HG02763 (cell line): Measurements from ENCODE around the gene ARID3C.

Experiments
- ATAC-seq: cut with Tn5 transposase; IDR thresholded peaks from one replicate; pipeline ENCODE4 v1.9.1; 2021; ENCODE audit warnings: mild to moderate bottlenecking, moderate library complexity; ENCODE audit not compliant: unreplicated experiment

ARID3C gene

DNA sequence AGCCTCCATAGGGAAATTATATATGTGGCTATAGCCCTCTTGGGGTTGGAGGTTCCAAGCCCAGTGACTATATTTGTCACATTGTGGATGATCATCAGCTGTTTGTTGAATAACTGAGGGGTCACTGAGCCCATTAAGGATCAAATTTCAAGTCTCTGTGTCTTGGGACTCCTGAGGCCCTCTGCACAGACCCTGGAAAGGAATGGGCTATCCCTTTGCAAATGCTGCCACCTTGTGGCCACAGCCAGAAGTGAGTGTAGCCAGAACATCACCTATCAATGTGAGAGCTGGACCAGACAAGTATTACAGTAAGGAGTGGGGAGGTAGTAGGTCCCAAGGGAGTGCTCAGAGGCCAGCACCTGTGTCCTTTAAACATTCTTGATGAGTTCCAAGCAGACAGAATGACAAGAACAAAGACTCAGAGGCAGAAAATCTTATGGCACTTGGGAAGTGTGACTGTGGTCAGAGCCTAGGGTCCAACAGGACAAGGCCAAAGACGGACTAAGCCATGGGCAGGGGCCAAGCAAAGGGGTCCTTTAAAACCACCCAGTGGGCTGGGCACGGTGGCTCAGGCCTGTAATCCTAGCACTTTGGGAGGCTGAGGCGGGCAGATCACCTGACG, 25.1 kb downstream of the ARID3C start:
- ATAC-seq: peak; percentile 66

DNA sequence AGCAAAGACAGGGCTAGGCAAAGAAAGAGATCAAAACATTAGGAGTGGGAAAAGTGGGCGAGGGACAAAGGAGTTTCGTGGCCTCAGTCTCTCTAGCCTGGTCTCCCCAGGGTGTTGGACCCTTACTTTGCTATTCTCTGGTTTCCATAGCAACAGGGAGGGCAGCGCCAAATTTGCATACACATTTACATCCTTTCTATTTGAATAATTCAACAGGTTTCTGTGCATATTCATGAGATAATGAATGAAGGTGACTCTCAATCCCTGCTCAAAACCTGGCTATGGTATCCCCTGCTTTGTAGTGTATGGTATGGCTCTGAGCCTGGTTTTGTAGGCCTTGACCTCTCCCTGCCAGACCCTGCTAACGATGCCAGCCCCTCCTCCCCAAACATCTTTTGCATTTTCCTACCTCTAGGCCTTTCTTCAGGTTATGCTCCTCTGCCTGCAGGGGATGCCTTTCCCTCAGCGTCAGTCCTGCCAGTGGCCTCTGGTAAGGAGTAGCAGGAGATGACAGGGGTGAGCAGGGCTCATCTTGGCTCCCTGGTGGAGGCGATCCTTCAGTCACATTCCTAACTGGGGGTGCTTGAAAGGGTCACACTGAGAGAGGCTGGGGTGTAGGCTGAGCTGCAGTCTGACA, 26.8 kb downstream of the ARID3C start:
- no peak for ATAC-seq

DNA sequence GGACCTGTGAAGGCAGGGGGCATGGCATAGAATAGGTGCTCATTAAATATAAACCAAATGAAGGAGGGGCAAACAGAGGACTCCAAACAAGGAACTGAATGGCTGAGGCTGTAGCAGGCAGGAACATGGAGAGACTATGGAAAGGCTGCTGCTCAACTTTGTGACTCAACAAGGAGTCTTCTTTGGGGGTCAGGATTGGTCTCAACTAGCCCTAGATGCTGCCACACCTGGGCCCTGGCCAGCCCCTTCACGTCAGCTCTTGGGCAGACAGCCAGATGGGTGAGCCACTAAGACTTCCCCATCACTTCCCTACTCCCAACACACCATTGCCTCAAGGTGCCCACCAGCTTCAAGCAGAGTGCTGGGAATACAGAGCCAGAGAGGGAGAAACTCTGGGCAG, 28.0 kb downstream of the ARID3C start:
- no peak for ATAC-seq

- no peak for ATAC-seq
Observed at GRCh38 chr9:34599546-34599945, 29.3 kb downstream of the ARID3C start.

- no peak for ATAC-seq
Observed at GRCh38 chr9:34594177-34594576, 34.7 kb downstream of the ARID3C start.

DNA sequence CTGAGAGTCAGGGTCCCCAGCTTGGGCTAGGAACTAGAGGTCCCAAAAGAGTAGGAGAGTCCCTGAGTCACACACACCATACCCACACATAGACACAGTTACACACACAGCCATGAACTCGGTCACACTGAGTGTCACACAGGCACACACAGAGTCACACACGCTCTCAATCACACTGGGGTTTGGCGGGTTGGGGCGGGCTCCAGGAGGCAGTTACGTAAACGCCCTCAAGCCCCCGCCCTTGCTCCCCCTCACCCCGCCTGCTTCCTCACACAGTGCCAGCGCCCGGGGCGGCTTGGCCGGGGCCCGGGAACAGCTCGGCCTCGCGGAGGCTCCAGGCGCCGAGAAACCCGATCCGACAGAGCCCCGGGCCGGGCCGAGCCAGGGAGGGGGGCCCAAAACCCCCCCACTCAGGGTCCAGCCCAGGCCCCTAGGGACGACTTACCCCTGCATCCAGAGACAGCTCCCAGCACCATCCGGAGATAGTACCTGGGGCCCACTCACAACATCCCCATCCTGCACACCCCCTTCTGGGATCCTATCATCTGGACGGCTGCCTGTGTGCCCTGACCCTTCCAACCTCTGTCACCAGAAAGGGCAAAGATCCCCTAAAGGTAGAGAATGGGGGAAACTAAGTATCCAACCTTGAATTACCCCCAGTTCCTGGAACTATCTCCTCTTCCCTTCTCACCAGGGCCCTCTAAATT, 35.8 kb downstream of the ARID3C start:
- ATAC-seq: no peak

- ATAC-seq: no peak
Observed at GRCh38 chr9:34591917-34592866, 36.7 kb downstream of the ARID3C start.

DNA sequence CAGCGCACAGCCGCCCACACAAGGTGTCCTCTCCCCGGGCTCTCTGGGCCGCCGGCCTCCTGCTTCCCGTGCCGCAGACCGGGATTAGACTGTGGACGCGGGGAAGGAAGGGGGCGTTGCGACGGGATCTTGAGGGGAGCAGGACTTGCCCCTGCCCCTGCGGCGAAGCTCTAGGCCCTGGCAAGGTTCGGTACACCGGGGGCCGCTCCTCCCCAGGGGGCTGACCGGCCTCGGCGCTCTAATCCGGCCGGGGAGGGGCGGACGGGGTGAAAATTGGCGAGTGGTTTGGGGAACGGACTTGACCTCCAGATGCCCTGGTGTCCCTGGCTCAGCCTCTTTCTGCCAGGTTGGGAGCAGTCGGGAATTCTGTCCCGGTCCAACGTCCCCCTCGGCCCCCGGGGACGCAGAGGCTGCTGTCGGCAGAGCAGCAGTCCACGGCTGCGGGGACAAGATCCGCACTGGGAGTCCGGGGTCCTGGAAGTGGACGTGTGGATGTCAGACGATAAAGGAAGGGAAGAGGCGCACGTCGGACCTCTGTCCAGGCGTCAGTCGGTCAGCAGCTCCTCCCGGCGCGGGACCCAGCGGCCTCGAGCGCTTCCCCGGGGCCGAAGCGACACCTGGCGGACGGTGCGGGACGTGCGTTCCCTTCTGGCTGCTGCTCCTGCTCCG, 37.5 kb downstream of the ARID3C start:
- peak; percentile 66 for ATAC-seq

DNA sequence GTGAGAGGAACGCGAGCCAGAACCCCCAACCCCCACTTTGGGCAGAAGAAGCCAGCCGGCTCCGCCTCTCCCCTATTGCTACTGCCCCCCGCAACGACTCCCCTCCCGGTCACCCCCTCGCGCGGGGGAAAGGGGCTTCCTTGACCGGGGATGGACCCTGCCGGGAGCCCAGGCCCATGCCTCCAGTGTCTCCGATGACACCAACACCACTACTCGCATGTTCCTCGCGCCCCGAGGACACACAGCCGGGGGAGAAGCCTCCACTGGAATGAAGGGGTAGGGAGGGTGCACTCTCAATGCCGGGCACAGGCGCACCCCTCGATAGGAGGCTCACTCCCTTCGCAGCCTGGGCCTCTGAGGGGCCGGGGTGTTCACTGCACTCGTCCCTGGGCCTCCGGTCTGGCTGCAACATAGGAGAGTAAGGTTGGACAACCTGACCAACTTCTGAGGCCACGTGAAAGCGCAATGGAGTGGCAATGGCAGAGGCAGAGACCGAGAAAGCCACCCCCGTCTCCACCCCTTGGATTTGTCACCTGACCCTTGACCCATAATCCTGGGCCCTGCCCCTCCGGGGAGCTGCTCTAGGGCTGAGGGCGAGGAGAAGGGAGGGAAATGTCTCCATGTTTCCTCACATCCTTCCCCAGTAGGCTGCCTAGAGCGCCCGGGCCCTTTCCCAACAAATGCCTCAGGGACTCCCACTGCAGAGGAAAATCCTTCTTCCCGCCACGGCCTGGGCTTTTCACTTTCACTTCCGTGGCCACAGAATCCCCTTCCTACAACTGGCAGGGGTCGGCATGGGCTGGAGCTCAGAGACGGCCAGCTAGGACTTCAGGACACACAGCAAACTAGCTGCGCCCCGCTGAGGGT, 38.3 kb downstream of the ARID3C start:
- no peak for ATAC-seq

DNA sequence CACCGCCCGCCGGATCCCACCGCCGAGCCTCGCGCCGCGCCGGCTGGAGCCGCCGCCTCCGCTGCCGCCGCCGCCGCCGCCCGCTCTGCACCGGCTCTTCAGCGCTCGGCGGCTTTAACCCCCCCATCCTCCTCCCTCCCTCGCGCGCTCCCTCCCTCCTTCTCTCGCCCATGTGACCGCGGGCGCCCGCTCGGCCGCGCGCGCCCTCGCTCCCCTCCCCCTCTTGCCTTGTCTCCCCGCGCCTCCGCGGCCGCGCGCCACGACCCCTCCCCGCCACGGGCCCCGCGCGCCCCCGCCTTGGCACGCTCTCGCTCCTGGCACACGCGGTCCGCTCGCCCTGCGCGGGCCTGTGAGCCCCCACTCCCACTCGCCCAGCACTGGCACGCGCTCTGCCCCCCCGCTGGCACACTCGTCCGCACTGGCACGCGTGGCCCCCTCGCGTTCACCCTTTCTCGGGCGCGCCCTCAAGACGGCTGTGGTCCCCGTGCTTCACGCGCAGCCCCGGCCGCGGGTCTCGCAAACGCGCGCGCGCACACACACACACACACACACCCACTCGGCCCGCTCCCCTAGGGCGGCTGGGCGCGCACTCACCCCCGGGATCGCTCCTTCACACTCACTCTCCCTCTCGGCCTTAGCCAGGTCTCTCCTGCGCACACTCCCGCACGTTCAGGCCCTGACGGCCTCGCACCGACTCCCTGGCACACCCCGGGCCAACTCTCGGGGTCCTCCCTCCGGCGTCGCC, 39.1 kb downstream of the ARID3C start, which contains the start of gene CNTFR:
Gene CNTFR, minus strand, starts transcription at position 89 of the 745 bp plus-strand sequence. CDS start 20,743 bp downstream, outside the sequence.
- no peak for ATAC-seq

- ATAC-seq: no peak
Observed at GRCh38 chr9:34588671-34589635, 39.9 kb downstream of the ARID3C start.

GRCh38 chr9:34587271-34587670, 41.6 kb downstream of the ARID3C start:
- no peak for ATAC-seq

DNA sequence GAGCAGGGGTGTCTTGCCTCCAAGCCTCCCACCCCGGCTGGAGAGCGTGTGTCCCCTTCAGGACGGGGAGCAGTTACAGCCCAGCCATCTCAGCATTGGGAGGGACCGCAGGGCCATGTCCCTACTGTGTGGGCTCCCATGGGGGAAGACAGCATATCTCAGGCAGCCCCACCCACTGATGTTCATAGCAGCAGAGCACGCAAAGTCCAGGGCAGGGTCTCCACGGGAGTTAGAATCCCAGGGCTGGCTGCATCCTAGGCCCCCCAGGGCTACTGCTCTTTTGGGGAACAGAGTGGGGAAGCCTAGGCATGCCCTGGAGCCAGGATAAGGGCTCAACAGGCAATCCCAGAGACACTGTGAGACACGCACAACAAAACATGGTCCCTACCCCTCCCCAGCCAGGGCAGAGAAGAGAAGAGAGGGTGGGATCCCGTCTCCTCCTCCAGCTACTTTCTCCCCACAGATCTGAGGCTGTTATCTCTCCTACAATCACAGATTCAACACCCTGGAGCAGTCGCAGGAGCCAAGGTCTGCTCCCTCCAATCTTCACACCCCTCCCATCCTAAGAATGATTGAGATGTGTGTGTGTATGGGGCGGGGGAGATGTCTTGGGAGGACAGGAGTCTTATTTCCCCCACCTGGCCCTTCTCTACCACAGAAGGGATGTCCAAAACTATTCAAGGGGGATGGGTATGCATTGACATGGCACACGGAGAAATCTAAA, 42.8 kb downstream of the ARID3C start:
- ATAC-seq: no peak

- ATAC-seq: no peak
Observed at GRCh38 chr9:34584970-34585369, 43.9 kb downstream of the ARID3C start.

DNA sequence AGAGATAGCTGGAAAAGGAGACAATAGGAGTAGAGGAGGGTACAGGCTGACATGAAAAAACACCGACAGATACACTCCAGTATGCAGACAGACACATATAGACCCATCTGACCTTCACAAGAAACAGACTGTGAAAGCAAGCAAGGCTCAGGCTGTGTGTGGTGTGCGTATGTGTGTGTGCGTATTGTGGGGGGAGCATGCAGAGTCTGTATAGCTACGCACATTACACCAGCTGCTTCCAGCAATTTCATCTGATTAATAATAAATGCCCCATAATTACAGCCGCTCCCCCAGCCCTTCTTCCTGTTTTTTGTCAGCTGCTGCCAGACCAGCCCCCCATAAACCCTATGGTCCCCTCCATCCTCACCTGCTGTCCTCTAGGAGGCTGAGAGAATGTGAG, 46.1 kb downstream of the ARID3C start:
- ATAC-seq: no peak

GRCh38 chr9:34581318-34581717, 47.5 kb downstream of the ARID3C start:
- ATAC-seq: no peak

DNA sequence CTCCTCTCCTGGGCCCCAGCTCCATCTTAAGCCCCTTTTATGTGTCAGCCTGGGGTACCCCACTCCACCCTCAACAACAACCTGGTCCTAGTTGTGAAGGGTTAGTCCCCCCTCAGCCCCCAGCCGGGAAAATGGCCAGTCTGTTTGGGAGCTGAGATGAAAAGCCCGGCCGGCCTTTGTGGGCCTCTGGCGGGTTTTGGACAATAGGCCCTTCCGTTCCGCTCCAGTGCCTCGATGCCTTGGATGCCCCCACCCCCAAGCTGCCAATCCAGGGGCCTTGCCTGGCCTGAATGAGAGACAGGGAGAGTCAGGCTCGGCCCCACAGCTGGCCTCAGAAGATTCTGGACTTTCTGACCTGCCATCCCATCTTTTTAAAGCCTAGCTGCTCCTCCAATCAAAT, 48.5 kb downstream of the ARID3C start:
- ATAC-seq: no peak
